HEK293 (cell line): ENCODE data around the gene MEGF10.

Experiments
- CTCF ChIA-PET: fragments of 350-600 bp; formaldehyde crosslinking; extraction: SDS; loops from one replicate; lab custom pipeline; 2021; ENCODE audit warnings: antibody characterized with exemption; lab: Yijun Ruan, JAX
- POLR2A ChIA-PET: fragments of 300-600 bp; formaldehyde crosslinking; extraction: SDS; loops from one replicate; lab custom pipeline; 2020; ENCODE audit warnings: antibody characterized with exemption, inconsistent platforms; lab: Yijun Ruan, JAX
- H3K27ac ChIP-seq: fragments of 200-500 bp; sonication (Bioruptor generic); 2 replicates; pipeline ENCODE4 v1.5.1; 2014; ENCODE audit warnings: low read depth, low read length, control low read depth, inconsistent platforms; ENCODE audit errors: extremely low read depth
- H3K36me3 ChIP-seq, 2 experiments: fragments of 200-500 bp in 1 of 2; sonication (Bioruptor generic) in 1 of 2; 1 replicate in 1 of 2; 2 replicates in 1 of 2; pipeline ENCODE4 v1.5.1; 2014 to 2017; ENCODE audit warnings: inconsistent platforms in 2 of 2, low read length in 2 of 2; ENCODE audit not compliant: control insufficient read depth in 2 of 2, insufficient read depth in 1 of 2
- H3K4me1 ChIP-seq: fragments of 200-500 bp; sonication (Bioruptor generic); 2 replicates; pipeline ENCODE4 v1.5.1; 2014; ENCODE audit warnings: mild to moderate bottlenecking, low read length, inconsistent platforms; ENCODE audit not compliant: control insufficient read depth, insufficient read depth
- H3K4me3 ChIP-seq: 2 replicates; pipeline ENCODE4 v1.5.1; 2011; ENCODE audit warnings: low read depth, mild to moderate bottlenecking, control low read depth, low read length, moderate library complexity
- H3K9me3 ChIP-seq: fragments of 200-500 bp; sonication (Bioruptor generic); 2 replicates; pipeline ENCODE4 v1.5.1; 2014; ENCODE audit warnings: low read depth, low read length, inconsistent platforms; ENCODE audit not compliant: control insufficient read depth, insufficient read depth
- GLIS2 ChIP-seq: fragments of 450-650 bp; formaldehyde crosslinking; IDR thresholded peaks from 2 replicates; pipeline ENCODE4 v1.5.1; 2016; ENCODE audit warnings: missing biosample characterization, missing genetic modification characterization
- HIC1 ChIP-seq: fragments of 450-650 bp; formaldehyde crosslinking; IDR thresholded peaks from 2 replicates; pipeline ENCODE4 v1.5.1; 2016; ENCODE audit warnings: missing biosample characterization, missing genetic modification characterization
- KLF8 ChIP-seq: fragments of 450-650 bp; formaldehyde crosslinking; IDR thresholded peaks from 2 replicates; pipeline ENCODE4 v1.5.1; 2016; ENCODE audit warnings: missing biosample characterization, missing genetic modification characterization
- KLF9 ChIP-seq: fragments of 450-650 bp; formaldehyde crosslinking; IDR thresholded peaks from 2 replicates; pipeline ENCODE4 v1.5.1; 2016; ENCODE audit warnings: missing biosample characterization, missing genetic modification characterization, low read depth
- PRDM2 ChIP-seq: fragments of 450-650 bp; formaldehyde crosslinking; IDR thresholded peaks from 2 replicates; pipeline ENCODE4 v1.5.1; 2016; ENCODE audit warnings: missing biosample characterization, missing genetic modification characterization, borderline replicate concordance
- RBAK ChIP-seq: fragments of 450-650 bp; formaldehyde crosslinking; IDR thresholded peaks from 2 replicates; pipeline ENCODE4 v1.5.1; 2016; ENCODE audit warnings: missing biosample characterization, missing genetic modification characterization
- WT1 ChIP-seq: fragments of 450-650 bp; formaldehyde crosslinking; IDR thresholded peaks from 2 replicates; pipeline ENCODE4 v1.5.1; 2016; ENCODE audit warnings: missing biosample characterization, missing genetic modification characterization
- ZBTB17 ChIP-seq: fragments of 450-650 bp; formaldehyde crosslinking; IDR thresholded peaks from 2 replicates; pipeline ENCODE4 v1.5.1; 2016; ENCODE audit warnings: missing biosample characterization, missing genetic modification characterization
- ZFP3 ChIP-seq: fragments of 450-650 bp; formaldehyde crosslinking; IDR thresholded peaks from 2 replicates; pipeline ENCODE4 v1.5.1; 2016; ENCODE audit warnings: low read depth, missing biosample characterization, missing genetic modification characterization
- ZNF140 ChIP-seq: fragments of 450-650 bp; formaldehyde crosslinking; IDR thresholded peaks from 2 replicates; pipeline ENCODE4 v1.5.1; 2016; ENCODE audit warnings: missing biosample characterization, missing genetic modification characterization
- ZNF148 ChIP-seq: fragments of 450-650 bp; formaldehyde crosslinking; IDR thresholded peaks from 2 replicates; pipeline ENCODE4 v1.5.0; 2017; ENCODE audit warnings: missing biosample characterization, missing genetic modification characterization, borderline replicate concordance
- ZNF18 ChIP-seq: fragments of 450-650 bp; formaldehyde crosslinking; IDR thresholded peaks from 2 replicates; pipeline ENCODE4 v1.5.1; 2016; ENCODE audit warnings: missing biosample characterization, missing genetic modification characterization
- ZNF221 ChIP-seq: fragments of 450-650 bp; formaldehyde crosslinking; IDR thresholded peaks from 2 replicates; pipeline ENCODE4 v1.5.1; 2017; ENCODE audit warnings: missing biosample characterization, missing genetic modification characterization, borderline replicate concordance
- ZNF324 ChIP-seq: fragments of 450-650 bp; formaldehyde crosslinking; IDR thresholded peaks from 2 replicates; pipeline ENCODE4 v1.5.1; 2016; ENCODE audit warnings: missing biosample characterization, missing genetic modification characterization
- ZNF501 ChIP-seq: fragments of 450-650 bp; formaldehyde crosslinking; IDR thresholded peaks from 2 replicates; pipeline ENCODE4 v1.5.1; 2016; ENCODE audit warnings: missing biosample characterization, missing genetic modification characterization
- ZNF626 ChIP-seq: fragments of 450-650 bp; sonication (Bioruptor Pico); formaldehyde crosslinking; IDR thresholded peaks from 2 replicates; pipeline ENCODE4 v1.5.1; 2018; ENCODE audit warnings: missing biosample characterization, missing genetic modification characterization, inconsistent platforms
- ZXDB ChIP-seq: fragments of 450-650 bp; formaldehyde crosslinking; IDR thresholded peaks from 2 replicates; pipeline ENCODE4 v1.5.1; 2016; ENCODE audit warnings: missing biosample characterization, missing genetic modification characterization
- TF ChIP-seq, protein P1 (sequence below): fragments of 450-650 bp; formaldehyde crosslinking; IDR thresholded peaks from 2 replicates; pipeline ENCODE4 v1.5.1; 2016; ENCODE audit warnings: missing biosample characterization, missing genetic modification characterization
- TF ChIP-seq, protein P2 (sequence below): fragments of 450-650 bp; formaldehyde crosslinking; IDR thresholded peaks from 2 replicates; pipeline ENCODE4 v1.5.1; 2016; ENCODE audit warnings: missing biosample characterization, missing genetic modification characterization

Gene MEGF10

GRCh38 chr5:127299678-127300077 is 9.1 kb downstream of the MEGF10 start:
- Histone ChIP-seq H3K4me3 (no peak overlapping the region), H3K9me3 (no peaks in the 10 kb centered on the region), H3K36me3 (no peaks in the 10 kb centered on the region), H3K4me1 (no peaks in the 10 kb centered on the region), H3K27ac (no peak overlapping the region)
- ChIA-PET CTCF (interaction anchor here (1.1 kb wide), 1 partner anchor 14 kb away, joined by 4 read pairs; no protein-coding TSS in a partner anchor), POLR2A (no interaction called here)
- TF ChIP-seq GLIS2 (no peak), ZNF324 (tag by site-specific recombination) (no peak), WT1 (tag by site-specific recombination) (no peak), ZNF221 (tag by site-specific recombination) (no peak)

DNA sequence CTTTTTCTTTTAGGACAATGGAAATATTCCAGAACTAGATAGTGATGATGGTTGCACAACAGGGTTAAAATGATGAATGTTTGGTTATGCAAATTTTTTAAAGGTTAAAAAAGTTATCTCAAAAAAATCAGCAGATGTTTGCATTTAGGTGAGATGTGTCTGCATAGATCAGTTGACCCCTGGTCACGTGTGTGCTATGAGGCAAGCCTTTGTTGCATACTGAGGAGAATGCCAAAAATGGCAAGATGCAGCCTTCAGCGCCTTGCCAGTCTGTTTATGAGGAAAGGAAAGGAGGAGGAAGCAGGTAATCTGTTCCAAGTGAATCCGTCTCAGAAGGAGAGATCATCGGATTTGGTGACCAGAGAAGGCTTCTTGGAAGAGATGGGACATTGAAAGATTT is 11.9 kb downstream of the MEGF10 start:
- ChIA-PET POLR2A (no interaction called here), CTCF (interaction anchor here (3.7 kb wide), 1 partner anchor 12 kb away, joined by 16 read pairs; no protein-coding TSS in a partner anchor)
- H3K36me3 ChIP-seq: no peaks in the 10 kb centered on the region
- H3K27ac ChIP-seq: no peak overlapping the region
- H3K4me3 ChIP-seq: no peak overlapping the region
- H3K9me3 ChIP-seq: no peaks in the 10 kb centered on the region
- no peaks in the 10 kb centered on the region for H3K4me1 ChIP-seq
- TF ChIP-seq ZNF18 (tag by site-specific recombination) (no peak), ZNF140 (tag by site-specific recombination) (no peak), ZXDB (tag by site-specific recombination) (no peak), KLF9 (tag by site-specific recombination) (no peak), ZNF148 (tag by site-specific recombination) (no peak), ZFP3 (no peak), RBAK (tag by site-specific recombination) (no peak), PRDM2 (tag by site-specific recombination) (no peak), KLF8 (no peak), HIC1 (tag by site-specific recombination) (no peak), ZBTB17 (no peak), ZNF626 (tag by site-specific recombination) (no peak), ZNF501 (tag by site-specific recombination) (no peak)
- TF ChIP-seq, protein P1, sequence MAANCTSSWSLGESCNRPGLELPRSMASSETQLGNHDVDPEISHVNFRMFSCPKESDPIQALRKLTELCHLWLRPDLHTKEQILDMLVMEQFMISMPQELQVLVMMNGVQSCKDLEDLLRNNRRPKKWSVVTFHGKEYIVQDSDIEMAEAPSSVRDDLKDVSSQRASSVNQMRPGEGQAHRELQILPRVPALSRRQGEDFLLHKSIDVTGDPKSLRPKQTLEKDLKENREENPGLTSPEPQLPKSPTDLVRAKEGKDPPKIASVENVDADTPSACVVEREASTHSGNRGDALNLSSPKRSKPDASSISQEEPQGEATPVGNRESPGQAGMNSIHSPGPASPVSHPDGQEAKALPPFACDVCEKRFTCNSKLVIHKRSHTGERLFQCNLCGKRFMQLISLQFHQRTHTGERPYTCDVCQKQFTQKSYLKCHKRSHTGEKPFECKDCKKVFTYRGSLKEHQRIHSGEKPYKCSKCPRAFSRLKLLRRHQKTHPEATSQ (tag by site-specific recombination): no peak
- TF ChIP-seq, protein P2, sequence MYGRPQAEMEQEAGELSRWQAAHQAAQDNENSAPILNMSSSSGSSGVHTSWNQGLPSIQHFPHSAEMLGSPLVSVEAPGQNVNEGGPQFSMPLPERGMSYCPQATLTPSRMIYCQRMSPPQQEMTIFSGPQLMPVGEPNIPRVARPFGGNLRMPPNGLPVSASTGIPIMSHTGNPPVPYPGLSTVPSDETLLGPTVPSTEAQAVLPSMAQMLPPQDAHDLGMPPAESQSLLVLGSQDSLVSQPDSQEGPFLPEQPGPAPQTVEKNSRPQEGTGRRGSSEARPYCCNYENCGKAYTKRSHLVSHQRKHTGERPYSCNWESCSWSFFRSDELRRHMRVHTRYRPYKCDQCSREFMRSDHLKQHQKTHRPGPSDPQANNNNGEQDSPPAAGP (tag by site-specific recombination): no peak
